Aortic smooth muscle cell (primary cell): ENCODE results near the gene ERMARD. TPM values are rescaled to one million over a fixed set of nuclear protein-coding genes. Genes with fewer than 3 reads are reported as not detected.

Source experiments
- total RNA-seq: library from RNA; depleted of rRNA; stranded (reverse); fragments of >200 nt; gene quantifications from 2 replicates; pipeline ENCODE4 v1.2.3, GENCODE V29; 2014

Gene ERMARD
- total RNA-seq: 22.5 and 30.3 TPM in 2 replicates

DNA sequence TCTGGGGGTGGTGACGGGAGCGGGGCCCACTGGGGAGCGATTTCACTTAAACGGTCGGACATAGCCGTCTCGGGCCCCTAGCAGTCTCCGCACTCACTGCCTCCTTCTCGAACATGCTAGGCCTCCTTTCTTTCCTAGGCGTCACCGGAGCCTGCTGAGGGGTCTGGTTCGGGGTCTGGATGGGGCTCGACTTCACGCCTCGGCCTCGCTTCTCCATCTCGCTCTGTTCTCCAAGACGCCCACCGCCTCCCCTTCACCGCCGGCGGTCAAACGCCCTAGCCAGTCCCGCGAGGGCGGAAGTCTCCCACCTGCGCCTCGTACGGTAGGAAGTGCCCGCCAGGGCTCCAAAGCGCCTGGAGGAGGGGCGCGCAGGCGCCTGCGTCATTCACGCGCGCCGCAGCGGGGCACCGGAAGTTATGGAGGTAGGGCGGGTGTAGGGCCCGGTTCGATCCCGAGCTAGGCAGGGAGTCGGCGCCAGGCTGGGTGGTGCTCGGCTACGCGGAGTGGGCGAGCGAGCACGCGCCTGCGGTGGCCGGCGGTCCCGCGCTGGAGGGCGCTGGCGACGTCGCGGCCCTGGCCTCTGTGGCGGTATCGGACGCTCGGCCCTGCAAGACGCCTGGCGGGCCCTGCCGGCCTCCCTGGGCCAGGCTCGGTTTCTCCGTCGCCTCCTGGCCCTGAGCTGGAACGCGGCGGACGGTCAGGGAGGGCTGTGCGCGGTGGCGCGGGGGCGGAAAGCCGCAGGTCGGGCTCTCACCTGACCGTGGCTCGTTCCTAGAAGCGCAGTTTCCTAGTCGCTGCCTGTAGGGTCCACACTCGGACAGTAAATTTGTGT is at the start of gene ERMARD, which contains the start of gene DYNLT2:
TSS of gene ERMARD (plus strand) at position 381 of the 832 bp plus-strand sequence. CDS start at position 417, 36 bp downstream.
TSS of gene DYNLT2 (minus strand) at position 331 of the 832 bp plus-strand sequence. CDS start at position 217, 114 bp downstream.

DNA sequence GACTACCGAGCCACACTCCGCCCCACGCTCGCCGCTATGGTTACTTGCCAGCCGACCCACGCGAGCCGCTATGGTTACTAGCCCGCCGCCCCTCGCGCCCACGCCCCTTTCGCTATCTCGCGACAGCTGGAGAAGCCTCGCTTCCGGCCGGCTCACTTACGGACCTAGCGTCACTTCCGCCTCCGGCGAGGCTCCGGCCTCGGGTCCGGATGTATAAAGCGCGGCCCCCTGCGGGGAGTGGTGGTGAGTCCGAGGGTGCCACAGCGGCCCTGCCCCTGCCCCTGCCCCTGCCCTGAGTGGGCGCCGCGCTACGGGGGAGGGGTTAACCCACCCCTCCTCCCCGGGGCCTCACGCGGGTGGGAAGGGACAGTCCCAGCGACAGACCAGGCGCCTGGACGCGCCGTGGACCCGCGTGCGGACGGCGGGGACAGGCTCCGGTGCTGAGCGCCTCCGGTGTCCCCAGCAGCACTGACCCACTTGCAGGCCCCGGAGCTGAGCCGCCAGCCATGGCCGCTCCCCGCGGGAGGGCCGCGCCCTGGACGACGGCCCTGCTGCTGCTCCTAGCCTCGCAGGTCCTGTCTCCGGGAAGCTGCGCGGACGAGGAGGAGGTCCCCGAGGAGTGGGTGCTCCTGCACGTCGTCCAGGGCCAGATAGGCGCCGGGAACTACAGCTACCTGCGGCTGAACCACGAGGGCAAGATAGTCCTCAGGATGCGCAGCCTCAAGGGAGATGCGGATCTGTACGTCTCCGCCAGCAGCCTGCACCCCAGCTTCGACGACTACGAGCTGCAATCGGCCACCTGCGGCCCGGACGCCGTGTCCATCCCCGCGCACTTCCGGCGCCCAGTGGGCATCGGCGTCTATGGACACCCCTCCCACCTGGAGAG is 49.2 kb upstream of the ERMARD start, which contains the start of the genes C6orf120 and WDR27:
TSS of gene C6orf120 (plus strand) at position 173 of the 886 bp plus-strand sequence. CDS start at position 507, 334 bp downstream.
TSS of gene WDR27 (minus strand) at position 76 of the 886 bp plus-strand sequence. CDS start 13,024 bp downstream, outside the sequence.

GRCh38 chr6:169724494-169725124 is 26.8 kb upstream of the ERMARD start, which contains the start of gene PHF10:
TSS of gene PHF10 (minus strand) at chr6:169724500. CDS start at chr6:169723931, 569 bp downstream.

Other genes starting within 250 kb of the ERMARD start
- gene WDR27, start 49.6 kb upstream of the ERMARD start, total RNA-seq: 11.6 and 13.4 TPM in 2 replicates
- 36.2 and 40.6 TPM in 2 replicates for gene C6orf120, start 49.5 kb upstream of the ERMARD start, total RNA-seq
- gene PHF10, start 27.1 kb upstream of the ERMARD start, total RNA-seq: 20.1 and 20.5 TPM in 2 replicates
- 0.81 and 1.1 TPM in 2 replicates for gene DYNLT2, start 50 bp upstream of the ERMARD start, total RNA-seq